HTERT RPE-1 (cell line): ENCODE measurements around the gene STAB1.

ENCODE experiments used
- in situ Hi-C: fragments of 300-500 bp; cut with MboI; formaldehyde crosslinking; loops from 4 replicates; pipeline ENCODE4 v1.14.3; 2020; ENCODE audit warnings: low sequenced_read_pairs

The STAB1 gene

DNA sequence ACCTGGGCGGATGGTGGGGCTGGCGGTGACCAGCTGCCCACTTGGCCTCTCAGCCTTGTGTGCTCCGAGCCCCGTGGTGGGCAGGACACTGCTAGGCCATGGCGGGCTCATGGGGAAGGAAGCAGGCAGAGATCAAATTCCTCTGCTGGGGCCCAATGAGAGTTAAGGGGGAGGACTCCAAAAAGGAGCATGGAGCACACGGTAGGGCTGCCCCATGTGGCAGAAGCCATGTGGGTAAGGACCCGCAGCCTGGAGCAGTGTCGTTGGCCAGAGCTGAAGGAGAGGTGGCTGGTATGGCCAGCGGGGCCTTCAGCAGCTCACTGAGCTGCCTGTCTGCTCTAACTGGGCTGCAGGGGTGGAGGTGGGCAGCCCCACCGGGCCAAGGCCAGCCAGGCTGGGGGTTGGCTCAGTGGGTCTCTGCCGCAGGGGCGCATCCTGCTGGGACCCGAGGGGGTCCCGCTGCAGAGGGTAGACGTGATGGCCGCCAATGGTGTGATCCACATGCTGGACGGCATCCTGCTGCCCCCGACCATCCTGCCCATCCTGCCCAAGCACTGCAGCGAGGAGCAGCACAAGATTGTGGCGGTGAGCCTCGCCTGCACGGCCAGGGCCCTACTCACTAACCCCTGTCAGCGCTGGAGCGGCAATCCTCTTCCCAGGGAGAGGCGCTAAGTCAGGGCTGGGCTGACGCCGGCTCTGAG lies 11.3 kb downstream of the STAB1 start:
- in situ Hi-C loops, result no loop called here

DNA sequence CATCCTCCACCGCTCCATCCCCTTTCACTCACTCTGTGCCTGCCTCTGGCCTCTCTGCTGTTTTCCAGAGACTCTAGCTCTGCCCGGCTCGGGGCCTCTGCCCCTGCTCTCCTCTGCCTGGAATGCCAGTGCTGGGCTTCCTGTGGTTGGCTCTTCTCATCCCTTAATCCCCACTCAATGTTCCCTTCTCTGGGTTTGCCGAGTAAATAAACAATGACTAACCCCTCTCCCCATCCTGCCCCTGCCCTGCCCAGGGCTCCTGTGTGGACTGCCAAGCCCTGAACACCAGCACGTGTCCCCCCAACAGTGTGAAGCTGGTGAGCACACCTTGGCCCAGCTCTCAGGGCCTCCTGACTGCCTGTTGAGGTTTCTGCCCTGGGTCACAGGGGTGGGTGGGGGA lies 12.2 kb downstream of the STAB1 start:
- in situ Hi-C loops, result no loop called here

GRCh38 chr3:52509753-52510328 lies 14.7 kb downstream of the STAB1 start:
- in situ Hi-C loops, result no loop called here

GRCh38 chr3:52511509-52511908 lies 16.4 kb downstream of the STAB1 start:
- in situ Hi-C loops, result no loop called here

- in situ Hi-C loops, result no loop called here
These were observed 17.0 kb downstream of the STAB1 start for GRCh38 chr3:52512105-52512504.

GRCh38 chr3:52512727-52513126 lies 17.6 kb downstream of the STAB1 start:
- in situ Hi-C loops, result no loop called here

- in situ Hi-C loops, result no loop called here
These were observed 18.1 kb downstream of the STAB1 start for GRCh38 chr3:52513281-52513680.

DNA sequence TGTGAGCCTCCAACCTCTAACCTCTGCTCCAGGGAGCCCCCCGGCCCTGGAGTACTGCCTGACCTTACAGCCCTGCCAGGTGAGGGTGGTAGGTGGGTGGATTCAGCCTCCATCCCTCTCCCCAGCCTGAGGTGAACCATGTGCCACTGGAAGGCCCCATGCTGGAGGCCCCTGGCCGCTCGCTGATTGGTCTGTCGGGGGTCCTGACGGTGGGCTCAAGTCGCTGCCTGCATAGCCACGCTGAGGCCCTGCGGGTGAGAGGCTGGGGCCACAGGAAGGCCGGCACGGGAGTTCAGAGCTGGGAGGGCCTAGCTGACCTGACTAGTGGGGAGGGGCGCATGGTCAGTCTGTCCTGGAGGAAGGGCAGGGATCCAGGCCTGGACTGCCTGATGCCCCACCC lies 19.4 kb downstream of the STAB1 start:
- in situ Hi-C loops, result no loop called here

GRCh38 chr3:52515192-52515591 lies 20.1 kb downstream of the STAB1 start:
- in situ Hi-C loops, result no loop called here

- in situ Hi-C loops, result no loop called here
These were observed 21.5 kb downstream of the STAB1 start for GRCh38 chr3:52516509-52517195.

DNA sequence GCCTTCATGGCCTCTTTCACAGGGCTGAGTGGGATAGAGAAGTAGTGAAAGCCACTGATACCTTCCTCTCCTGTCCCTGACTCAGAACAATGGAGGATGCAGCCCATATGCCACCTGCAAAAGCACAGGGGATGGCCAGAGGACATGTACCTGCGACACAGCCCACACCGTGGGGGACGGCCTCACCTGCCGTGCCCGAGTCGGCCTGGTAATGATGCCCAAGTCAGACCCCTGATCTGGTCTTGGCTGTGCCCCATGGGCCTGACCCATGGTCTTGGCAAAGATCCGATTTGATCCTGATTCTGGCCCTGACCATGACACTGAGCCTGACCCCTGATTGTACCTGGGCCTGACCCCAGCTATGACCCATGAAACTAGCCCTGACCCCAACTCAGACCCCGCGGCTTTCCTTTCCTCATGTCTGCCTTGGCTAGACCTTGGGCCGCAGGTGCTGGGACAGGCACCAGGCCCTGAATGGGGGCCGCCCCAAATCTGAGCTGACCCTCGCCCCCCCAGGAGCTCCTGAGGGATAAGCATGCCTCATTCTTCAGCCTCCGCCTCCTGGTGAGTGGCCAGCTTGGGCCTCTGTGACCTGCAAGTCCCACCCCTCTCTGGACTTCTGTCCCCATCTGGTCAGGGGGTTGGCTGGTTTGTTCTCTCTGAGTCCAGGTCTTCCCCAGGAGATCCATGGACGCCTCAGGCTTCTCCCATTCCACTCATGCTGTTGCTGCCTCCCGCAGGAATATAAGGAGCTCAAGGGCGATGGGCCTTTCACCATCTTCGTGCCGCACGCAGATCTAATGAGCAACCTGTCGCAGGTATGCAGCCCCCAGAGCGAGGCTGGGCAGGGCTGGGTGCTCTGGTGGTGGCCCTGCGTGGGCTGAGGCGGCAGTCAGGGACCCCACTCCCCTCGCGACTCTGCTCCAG lies 22.9 kb downstream of the STAB1 start:
- in situ Hi-C loops, result no loop called here

DNA sequence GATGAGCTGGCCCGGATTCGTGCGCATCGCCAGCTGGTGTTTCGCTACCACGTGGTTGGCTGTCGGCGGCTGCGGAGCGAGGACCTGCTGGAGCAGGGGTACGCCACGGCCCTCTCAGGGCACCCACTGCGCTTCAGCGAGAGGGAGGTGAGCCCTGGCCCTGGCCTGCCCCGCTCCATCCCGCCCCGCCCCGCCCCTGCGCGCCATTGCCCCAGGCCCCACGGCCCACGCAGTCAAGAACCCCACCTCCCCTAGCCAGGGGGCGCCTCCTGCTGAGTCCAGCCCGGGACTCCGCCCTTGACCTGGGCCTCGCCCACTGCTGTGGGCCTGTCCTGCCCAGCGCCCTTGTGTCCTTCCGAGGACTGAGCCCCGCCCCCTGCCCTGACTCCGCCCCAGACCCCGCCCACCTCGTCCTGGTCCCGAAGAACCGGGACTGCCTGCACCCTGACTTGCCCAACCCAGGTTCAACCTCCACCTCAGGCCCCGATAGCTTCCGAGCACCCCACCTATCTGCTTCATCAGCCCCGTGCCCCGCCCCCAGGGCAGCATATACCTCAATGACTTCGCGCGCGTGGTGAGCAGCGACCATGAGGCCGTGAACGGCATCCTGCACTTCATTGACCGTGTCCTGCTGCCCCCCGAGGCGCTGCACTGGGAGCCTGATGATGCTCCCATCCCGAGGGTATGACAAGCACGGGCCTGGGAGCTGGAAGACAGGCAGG lies 23.7 kb downstream of the STAB1 start:
- in situ Hi-C loops, result no loop called here

GRCh38 chr3:52519445-52520140 lies 24.5 kb downstream of the STAB1 start:
- in situ Hi-C loops, result no loop called here

- in situ Hi-C loops, result no loop called here
These were observed 25.1 kb downstream of the STAB1 start for GRCh38 chr3:52520141-52520667.

- in situ Hi-C loops, result no loop called here
These were observed 25.8 kb downstream of the STAB1 start for GRCh38 chr3:52520716-52521487.

- in situ Hi-C loops, result no loop called here
These were observed 26.3 kb downstream of the STAB1 start for GRCh38 chr3:52521488-52521824.

DNA sequence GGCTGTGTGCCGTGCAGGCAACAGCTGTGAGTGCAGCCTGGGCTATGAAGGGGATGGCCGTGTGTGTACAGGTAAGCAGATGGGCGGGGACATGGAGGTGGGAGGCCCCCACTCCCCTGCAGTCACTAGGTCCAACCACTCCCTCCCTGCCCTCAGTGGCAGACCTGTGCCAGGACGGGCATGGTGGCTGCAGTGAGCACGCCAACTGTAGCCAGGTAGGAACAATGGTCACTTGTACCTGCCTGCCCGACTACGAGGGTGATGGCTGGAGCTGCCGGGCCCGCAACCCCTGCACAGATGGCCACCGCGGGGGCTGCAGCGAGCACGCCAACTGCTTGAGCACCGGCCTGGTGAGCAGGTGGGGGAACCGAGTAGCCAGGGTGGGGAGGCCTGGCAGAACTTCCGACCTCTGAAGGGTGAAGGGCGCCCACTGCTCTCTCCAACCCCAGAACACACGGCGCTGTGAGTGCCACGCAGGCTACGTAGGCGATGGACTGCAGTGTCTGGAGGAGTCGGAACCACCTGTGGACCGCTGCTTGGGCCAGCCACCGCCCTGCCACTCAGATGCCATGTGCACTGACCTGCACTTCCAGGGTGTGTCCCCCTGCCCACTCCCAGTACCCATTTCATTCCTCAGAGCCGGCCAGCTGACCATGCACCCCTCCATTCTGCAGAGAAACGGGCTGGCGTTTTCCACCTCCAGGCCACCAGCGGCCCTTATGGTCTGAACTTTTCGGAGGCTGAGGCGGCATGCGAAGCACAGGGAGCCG lies 26.9 kb downstream of the STAB1 start:
- in situ Hi-C loops, result no loop called here

DNA sequence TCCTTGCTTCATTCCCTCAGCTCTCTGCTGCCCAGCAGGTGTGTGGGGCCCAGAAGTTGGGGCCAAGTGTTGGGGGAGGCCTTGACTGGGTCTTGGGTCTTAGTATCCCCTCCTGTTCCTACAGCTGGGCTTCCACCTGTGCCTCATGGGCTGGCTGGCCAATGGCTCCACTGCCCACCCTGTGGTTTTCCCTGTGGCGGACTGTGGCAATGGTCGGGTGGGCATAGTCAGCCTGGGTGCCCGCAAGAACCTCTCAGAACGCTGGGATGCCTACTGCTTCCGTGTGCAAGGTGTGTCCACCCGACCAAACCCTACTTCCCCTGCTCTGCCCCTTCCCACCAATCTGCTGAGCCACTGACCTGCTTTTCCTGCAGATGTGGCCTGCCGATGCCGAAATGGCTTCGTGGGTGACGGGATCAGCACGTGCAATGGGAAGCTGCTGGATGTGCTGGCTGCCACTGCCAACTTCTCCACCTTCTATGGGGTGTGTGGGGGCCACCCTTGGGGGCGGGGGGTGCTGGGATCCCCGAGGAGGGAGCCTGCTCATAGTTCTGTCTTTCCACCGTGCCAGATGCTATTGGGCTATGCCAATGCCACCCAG lies 27.6 kb downstream of the STAB1 start:
- in situ Hi-C loops, result no loop called here
